NCI-H526 (cell line): ENCODE measurements around the gene NLRP1.

Experiments
- DNase-seq, 2 experiments: peaks; one replicate each; lab custom pipeline; 2025; lab: John Stamatoyannopoulos, UW

Gene NLRP1

GRCh38 chr17:5478992-5479391 lies 105.3 kb downstream of the NLRP1 start:
- DNase-seq, result no peak

DNA sequence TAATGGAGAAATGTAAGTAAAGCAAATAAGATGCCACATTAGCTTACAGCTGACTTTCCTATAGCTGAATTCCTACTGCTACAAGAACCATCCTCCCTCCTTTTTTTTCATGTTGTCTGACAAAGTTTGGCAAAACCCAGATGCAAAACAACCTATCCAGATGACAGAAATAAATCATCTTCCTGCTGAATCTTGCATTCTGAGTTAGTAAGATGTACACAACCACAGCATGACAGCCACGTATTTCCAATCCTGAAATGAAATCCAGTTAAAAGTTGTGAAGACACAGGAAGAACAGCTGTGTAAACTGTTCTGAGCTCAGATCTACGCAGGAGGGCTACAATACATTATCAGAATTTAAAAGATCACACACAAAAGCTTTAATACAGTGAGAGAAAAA lies 110.4 kb downstream of the NLRP1 start:
- no peak for DNase-seq

DNA sequence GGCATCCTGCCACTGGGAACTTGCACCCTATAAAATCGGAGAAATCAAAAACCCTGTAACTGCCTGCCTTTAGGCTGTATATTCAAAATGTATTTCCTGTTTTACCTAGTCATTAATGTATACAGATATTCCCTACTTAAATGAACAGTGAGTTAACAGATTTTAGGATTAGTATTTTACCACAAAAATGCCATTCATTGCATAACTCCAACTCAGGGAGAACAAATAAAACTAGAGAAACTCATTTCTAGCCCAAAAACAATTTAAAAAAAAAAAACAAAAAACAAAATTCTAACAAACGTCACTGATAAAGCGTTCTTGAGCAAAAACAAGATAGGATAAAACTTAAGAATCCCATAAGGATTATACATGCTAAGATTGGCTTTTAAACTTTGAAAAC lies 111.8 kb downstream of the NLRP1 start:
- DNase-seq, result no peak

GRCh38 chr17:5468075-5468473 lies 116.2 kb downstream of the NLRP1 start:
- DNase-seq, result peak in 1 of 2 experiments; percentile 24

DNA sequence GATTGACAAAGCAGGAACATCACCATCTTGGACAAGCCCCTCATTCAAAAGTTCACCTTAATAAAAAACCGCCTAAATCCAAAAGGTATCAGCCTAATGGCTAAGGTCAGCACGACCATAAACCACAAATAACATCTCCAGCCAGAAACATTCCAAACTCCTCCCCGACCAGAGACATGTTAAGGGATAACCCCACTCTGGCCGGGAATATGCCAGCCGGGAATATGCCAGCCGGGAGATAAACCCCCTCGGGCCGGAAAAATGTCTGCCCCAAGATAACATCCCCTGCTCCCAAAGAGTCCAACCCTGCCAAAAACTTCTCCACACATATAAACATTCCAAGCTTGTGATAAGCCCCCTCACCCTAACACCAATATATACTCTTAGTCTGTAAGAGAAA lies 116.9 kb downstream of the NLRP1 start:
- DNase-seq, result no peak

DNA sequence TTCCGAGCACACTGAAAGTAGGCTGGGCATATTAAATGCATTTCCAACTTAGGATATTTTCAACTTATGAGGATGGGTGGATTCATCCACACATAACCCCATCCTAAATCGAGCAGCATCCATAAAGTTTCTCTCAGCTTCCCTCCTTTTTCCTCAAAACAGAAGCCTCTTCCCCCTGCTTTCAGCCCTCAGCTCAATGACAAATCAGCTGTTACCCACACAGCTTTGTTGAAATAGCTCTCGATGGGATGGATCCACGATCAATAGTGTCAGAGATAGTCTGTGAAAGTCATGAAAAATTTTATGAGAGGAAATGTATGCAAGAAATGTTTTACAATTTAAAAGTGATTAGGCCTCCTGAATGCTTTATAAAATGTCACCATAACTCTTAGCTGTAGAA lies 118.0 kb downstream of the NLRP1 start:
- no peak for DNase-seq

DNA sequence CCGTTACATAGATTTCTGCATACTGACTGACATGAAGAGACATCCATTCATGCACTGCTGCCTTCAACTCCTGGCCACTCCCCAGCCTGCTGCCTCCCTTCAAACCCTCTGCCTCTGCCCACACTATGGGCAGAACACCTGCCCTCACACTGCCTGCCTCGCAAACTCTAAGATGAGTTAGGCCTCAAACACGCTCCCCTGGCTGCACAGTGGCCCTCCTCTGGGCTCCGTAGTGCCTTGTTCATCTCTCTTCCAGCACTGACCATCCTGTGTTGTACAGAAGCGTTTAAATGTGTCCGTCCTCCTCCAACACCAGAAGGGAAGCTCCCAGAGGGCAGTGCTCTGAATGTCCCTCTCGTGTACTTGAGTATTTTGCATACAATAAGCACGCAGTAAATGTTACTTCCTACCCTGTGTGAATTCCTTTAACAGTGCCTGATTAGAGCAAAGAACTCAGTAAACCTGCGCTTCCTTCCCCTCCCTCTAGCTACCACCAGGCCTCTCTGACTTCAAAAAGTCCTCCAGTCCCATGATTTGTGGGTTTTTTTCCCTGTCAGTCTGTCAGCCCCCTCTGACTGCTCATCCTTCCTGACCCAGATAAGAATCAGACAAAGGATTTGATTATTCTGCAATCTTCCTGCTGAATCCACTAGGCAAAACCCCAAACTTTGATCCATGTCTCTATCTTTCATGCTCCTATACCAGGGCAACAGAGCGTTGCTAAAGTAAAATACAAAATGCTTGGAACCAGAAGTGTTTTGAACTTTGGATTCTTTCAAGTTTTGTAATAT lies 119.4 kb downstream of the NLRP1 start:
- no peak for DNase-seq
